Panc1 (cell line): ENCODE measurements around the gene POFUT2. TPM values are rescaled to one million over a fixed set of nuclear protein-coding genes. Genes with fewer than 3 reads are reported as not detected.
A peak's percentile ranks its signal among the peaks of the same experiment; 100 is the strongest.

Source experiments
- ATAC-seq: fragments of 200-7000 bp; cut with Tn5 transposase; 2 replicates; pipeline ENCODE4 v1.9.1; 2020; ENCODE audit warnings: mild to moderate bottlenecking, moderate library complexity
- BruUV-seq: library from RNA; stranded (reverse); fragments of 400-500 nt; replicated peaks from 2 replicates; lab custom pipeline; 2021; lab: Mats Ljungman, UMichigan
- CTCF ChIA-PET: fragments of 300-600 bp; sonication (Branson Sonifier 250); formaldehyde crosslinking; loops from one replicate; lab custom pipeline; 2022; ENCODE audit warnings: antibody characterized with exemption; lab: Charles Lee
- POLR2A ChIA-PET: fragments of 300-600 bp; sonication (Branson Sonifier 250); formaldehyde crosslinking; loops from one replicate; lab custom pipeline; 2022; ENCODE audit warnings: antibody characterized with exemption; lab: Charles Lee
- DNase-seq: peaks from one replicate; pipeline ENCODE4 v3.0.0-alpha.2; 2010; ENCODE audit warnings: low read depth, low spot score
- H3K27ac ChIP-seq: 2 replicates; pipeline ENCODE4 v1.5.1; 2011; ENCODE audit warnings: mild to moderate bottlenecking, low read length, inconsistent platforms
- H3K27me3 ChIP-seq: fragments of 200-500 bp; sonication (Bioruptor generic); 2 replicates; pipeline ENCODE4 v1.6.0; 2014; ENCODE audit warnings: low read length, inconsistent platforms; ENCODE audit not compliant: control insufficient read depth, insufficient read depth
- H3K36me3 ChIP-seq: fragments of 200-500 bp; sonication (Bioruptor generic); 2 replicates; pipeline ENCODE4 v1.5.1; 2014; ENCODE audit warnings: inconsistent platforms, mild to moderate bottlenecking, low read length, moderate library complexity; ENCODE audit not compliant: control insufficient read depth, insufficient read depth
- H3K4me1 ChIP-seq: 2 replicates; pipeline ENCODE4 v1.5.1; 2011; ENCODE audit warnings: inconsistent platforms, mild to moderate bottlenecking, low read length, moderate library complexity; ENCODE audit not compliant: control insufficient read depth, insufficient read depth
- H3K4me3 ChIP-seq, 2 experiments: 2 replicates each; pipeline ENCODE4 v1.5.1; 2011 to 2012; ENCODE audit warnings: low read depth in 2 of 2, low read length in 2 of 2, mild to moderate bottlenecking in 2 of 2, inconsistent platforms in 1 of 2, moderate library complexity in 1 of 2
- H3K9me3 ChIP-seq: fragments of 200-500 bp; sonication (Bioruptor generic); 2 replicates; pipeline ENCODE4 v1.5.1; 2014; ENCODE audit warnings: low read depth, mild to moderate bottlenecking, inconsistent platforms, low read length, moderate library complexity; ENCODE audit not compliant: control insufficient read depth, insufficient read depth
- POLR2AphosphoS5 ChIP-seq: IDR thresholded peaks from 2 replicates; pipeline ENCODE4 v1.6.1; 2012; ENCODE audit warnings: mild to moderate bottlenecking, low read depth, low read length, moderate library complexity
- SIN3A ChIP-seq: IDR thresholded peaks from 2 replicates; pipeline ENCODE4 v1.6.1; 2012; ENCODE audit warnings: low read depth, mild to moderate bottlenecking, low read length, moderate library complexity, borderline replicate concordance; ENCODE audit not compliant: insufficient read depth
- TCF7L2 ChIP-seq: IDR thresholded peaks from 2 replicates; pipeline ENCODE4 v1.6.1; 2011; ENCODE audit warnings: mild to moderate bottlenecking, low read depth, low read length, inconsistent platforms
- in situ Hi-C: cut with HindIII; loops from 2 replicates; pipeline ENCODE4 v1.10.0; 2016; ENCODE audit warnings: low sequenced_read_pairs, low pct_unique_long_range_greater_than_20kb
- intact Hi-C: fragments of 100-400 bp; cut with micrococcal nuclease; formaldehyde crosslinking; loops from one replicate; pipeline ENCODE4 v1.10.0; 2022; ENCODE audit not compliant: unreplicated experiment
- total RNA-seq: library from RNA; stranded (reverse); gene quantifications from one replicate; pipeline ENCODE4 v1.2.1, GENCODE V29; 2021; ENCODE audit not compliant: unreplicated experiment
- TF ChIP-seq, protein P1 (sequence below): fragments of 450-650 bp; IDR thresholded peaks from 2 replicates; pipeline ENCODE4 v1.5.1; 2017; ENCODE audit warnings: mild to moderate bottlenecking
- TF ChIP-seq, protein P2 (sequence below), 2 experiments: IDR thresholded peaks; 2 replicates each; pipeline ENCODE4 v1.6.1; 2011 to 2012; ENCODE audit warnings: low read depth in 2 of 2, control low read depth in 1 of 2, low read length in 1 of 2, mild to moderate bottlenecking in 1 of 2, moderate library complexity in 1 of 2; ENCODE audit not compliant: insufficient read depth in 1 of 2

Gene POFUT2
- total RNA-seq, 1 experiment from 2014 or later, result 59.6 TPM

DNA sequence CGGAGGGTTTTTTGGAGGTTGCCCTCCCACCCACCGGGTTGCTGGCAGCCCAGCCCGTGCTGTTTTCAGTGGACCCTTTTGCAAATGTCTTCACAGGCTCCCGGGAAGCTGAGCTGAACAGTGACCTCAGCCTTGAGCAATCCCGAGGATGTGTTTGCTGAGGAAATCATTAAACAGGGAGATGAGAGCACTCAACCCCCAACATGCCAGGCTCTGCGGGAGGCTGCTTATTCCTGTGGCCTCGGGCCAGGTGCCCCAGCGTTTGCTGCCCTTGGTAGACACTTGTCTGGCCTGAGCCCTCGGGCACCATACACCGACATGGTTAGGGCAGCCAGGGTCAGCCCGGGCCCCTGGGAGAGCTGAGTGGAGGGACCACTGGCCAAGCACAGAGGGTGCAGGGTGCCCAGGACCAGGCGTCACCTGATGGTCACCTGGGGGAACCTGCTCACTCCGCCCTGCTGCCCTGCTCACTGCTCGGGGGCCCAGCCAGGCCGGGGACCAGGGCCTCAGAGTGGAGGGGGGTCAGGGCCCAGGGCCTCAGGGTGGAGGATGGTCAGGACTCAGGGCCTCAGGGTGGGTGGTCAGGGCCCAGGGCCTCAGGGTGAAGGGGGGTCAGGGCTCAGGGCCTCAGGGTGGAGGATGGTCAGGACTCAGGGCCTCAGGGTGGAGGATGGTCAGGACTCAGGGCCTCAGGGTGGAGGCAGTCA is 42.5 kb upstream of the POFUT2 start:
- in situ Hi-C loops (no loop called here), intact Hi-C loops (no loop called here)
- no peak for DNase-seq
- TF ChIP-seq, protein P1, sequence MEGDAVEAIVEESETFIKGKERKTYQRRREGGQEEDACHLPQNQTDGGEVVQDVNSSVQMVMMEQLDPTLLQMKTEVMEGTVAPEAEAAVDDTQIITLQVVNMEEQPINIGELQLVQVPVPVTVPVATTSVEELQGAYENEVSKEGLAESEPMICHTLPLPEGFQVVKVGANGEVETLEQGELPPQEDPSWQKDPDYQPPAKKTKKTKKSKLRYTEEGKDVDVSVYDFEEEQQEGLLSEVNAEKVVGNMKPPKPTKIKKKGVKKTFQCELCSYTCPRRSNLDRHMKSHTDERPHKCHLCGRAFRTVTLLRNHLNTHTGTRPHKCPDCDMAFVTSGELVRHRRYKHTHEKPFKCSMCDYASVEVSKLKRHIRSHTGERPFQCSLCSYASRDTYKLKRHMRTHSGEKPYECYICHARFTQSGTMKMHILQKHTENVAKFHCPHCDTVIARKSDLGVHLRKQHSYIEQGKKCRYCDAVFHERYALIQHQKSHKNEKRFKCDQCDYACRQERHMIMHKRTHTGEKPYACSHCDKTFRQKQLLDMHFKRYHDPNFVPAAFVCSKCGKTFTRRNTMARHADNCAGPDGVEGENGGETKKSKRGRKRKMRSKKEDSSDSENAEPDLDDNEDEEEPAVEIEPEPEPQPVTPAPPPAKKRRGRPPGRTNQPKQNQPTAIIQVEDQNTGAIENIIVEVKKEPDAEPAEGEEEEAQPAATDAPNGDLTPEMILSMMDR, result no peak
- TF ChIP-seq SIN3A (no peak), TCF7L2 (peak; percentile 71), POLR2AphosphoS5 (peak; percentile 60; the same call in 1 of the 2 replicates)
- TF ChIP-seq, protein P2, sequence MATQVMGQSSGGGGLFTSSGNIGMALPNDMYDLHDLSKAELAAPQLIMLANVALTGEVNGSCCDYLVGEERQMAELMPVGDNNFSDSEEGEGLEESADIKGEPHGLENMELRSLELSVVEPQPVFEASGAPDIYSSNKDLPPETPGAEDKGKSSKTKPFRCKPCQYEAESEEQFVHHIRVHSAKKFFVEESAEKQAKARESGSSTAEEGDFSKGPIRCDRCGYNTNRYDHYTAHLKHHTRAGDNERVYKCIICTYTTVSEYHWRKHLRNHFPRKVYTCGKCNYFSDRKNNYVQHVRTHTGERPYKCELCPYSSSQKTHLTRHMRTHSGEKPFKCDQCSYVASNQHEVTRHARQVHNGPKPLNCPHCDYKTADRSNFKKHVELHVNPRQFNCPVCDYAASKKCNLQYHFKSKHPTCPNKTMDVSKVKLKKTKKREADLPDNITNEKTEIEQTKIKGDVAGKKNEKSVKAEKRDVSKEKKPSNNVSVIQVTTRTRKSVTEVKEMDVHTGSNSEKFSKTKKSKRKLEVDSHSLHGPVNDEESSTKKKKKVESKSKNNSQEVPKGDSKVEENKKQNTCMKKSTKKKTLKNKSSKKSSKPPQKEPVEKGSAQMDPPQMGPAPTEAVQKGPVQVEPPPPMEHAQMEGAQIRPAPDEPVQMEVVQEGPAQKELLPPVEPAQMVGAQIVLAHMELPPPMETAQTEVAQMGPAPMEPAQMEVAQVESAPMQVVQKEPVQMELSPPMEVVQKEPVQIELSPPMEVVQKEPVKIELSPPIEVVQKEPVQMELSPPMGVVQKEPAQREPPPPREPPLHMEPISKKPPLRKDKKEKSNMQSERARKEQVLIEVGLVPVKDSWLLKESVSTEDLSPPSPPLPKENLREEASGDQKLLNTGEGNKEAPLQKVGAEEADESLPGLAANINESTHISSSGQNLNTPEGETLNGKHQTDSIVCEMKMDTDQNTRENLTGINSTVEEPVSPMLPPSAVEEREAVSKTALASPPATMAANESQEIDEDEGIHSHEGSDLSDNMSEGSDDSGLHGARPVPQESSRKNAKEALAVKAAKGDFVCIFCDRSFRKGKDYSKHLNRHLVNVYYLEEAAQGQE (IDR thresholded peaks at IDR 0.05; ENCODE audit: insufficient read depth in 1 of 2, low read depth in 2 of 2, low read length in 1 of 2), result no peak
- Histone ChIP-seq H3K9me3 (no peaks in the 10 kb centered on the region), H3K27ac (peak overlapping the region; percentile 90), H3K4me3 (peak overlapping the region in 1 of 2 experiments; percentile 24; a peak in 2 of 4 replicates), H3K27me3 (no peaks in the 10 kb centered on the region), H3K36me3 (no peaks in the 10 kb centered on the region), H3K4me1 (peaks cover 81% of the 10 kb centered on the region)
- peak; percentile 73 for ATAC-seq
- ChIA-PET CTCF (no interaction called here), POLR2A (interaction anchor here (0.6 to 0.7 kb wide), 2 partner anchors 10 to 403 kb away, joined by 3 to 11 read pairs; no protein-coding TSS in a partner anchor)
- no TSS peak for BruUV-seq

DNA sequence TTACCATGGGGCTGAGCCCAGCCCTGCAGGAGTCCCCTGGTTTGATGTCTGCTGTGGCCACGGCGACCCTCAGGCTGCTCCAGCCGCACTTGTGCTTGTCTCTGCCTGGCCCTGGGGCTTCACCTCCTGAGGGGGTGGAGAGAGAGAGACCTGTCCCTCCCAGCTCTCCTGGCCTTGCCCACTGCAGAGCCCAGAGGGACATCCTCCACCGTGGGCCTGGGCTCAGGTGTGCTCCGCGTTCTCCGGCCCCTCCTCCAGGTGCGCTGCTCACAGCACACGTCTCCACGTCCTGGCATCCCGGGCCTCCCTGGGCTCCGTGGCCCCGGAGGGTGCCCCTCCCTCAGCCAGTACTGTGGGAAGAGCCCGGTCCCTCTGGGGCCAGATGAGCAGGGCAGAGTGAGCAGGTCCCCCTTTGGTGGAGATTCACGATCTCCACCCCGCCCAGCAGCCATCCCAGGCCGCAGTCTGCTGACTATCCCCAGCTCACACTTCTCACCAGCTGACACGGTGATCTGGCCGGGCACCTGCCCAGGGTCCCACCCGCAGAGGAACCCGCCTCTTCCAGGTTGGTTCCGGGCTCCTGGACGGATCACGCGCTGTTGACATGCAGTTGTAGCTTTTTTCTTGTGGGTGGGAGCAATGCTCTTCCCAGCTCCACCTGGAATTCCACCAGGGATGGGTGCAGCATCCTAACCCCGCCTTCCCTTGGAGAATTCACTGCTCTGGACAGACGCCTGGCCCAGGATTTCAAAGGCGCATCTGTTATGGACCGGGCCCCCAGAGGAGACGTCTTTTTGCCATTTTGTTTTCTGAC is 41.8 kb upstream of the POFUT2 start:
- ChIA-PET CTCF (interaction anchor here (0.6 kb wide), 1 partner anchor 13 kb away, joined by 3 read pairs; no protein-coding TSS in a partner anchor), POLR2A (interaction anchor here (0.6 to 0.7 kb wide), 4 partner anchors 9 to 402 kb away, joined by 3 to 11 read pairs (median 6); no protein-coding TSS in a partner anchor)
- Histone ChIP-seq H3K9me3 (no peaks in the 10 kb centered on the region), H3K4me1 (peaks cover 83% of the 10 kb centered on the region), H3K27ac (peak overlapping the region; percentile 90), H3K36me3 (no peaks in the 10 kb centered on the region), H3K4me3 (peak overlapping the region in 1 of 2 experiments; percentile 24; a peak in 2 of 4 replicates), H3K27me3 (no peaks in the 10 kb centered on the region)
- in situ Hi-C loops (no loop called here), intact Hi-C loops (loop anchor here (5.0 kb wide), 1 partner anchor 78 kb away; the partner anchor contains the start of gene COL18A1)
- no peak for TF ChIP-seq TCF7L2
- TF ChIP-seq, protein P1, result no peak
- TF ChIP-seq, protein P2 (IDR thresholded peaks at IDR 0.05; ENCODE audit: insufficient read depth in 1 of 2, low read depth in 2 of 2, low read length in 1 of 2), result no peak
- TF ChIP-seq POLR2AphosphoS5, result no peak
- no peak for TF ChIP-seq SIN3A
- peak; percentile 44 for ATAC-seq
- DNase-seq, result no peak
- no TSS peak for BruUV-seq
